Kidney (tissue), 11 donors: ENCODE data around the gene SPDYE2B. TPM values are rescaled to one million over a fixed set of nuclear protein-coding genes. Genes with fewer than 3 reads are reported as not detected.
"Not testable (repeated sequence)": the region's sequence is repeated elsewhere in the genome, so short reads cannot be mapped to it uniquely, and the experiment has no call there.

ENCODE experiments used
- DNase-seq, 5 donors: peaks; one replicate each; pipeline ENCODE4 v3.0.0-alpha.2; 2013 to 2020
- FAIRE-seq: peaks from 2 replicates; lab custom pipeline; 2012; peaks lifted over from hg19 to GRCh38; lab: Jason Lieb, UNC
- H3K27ac ChIP-seq, 2 donors: one replicate each; pipeline ENCODE4 v1.7.0; 2013; ENCODE audit warnings: low read depth in 2 of 2, low read length in 2 of 2, inconsistent platforms in 1 of 2
- H3K27me3 ChIP-seq: one replicate; pipeline ENCODE4 v1.7.1; 2013; ENCODE audit warnings: low read length, inconsistent platforms; ENCODE audit not compliant: control insufficient read depth, insufficient read depth
- H3K36me3 ChIP-seq, 3 donors: one replicate each; pipeline versions ENCODE4 v1.7.0 to v1.7.1; 2013; ENCODE audit warnings: low read length in 3 of 3, control low read depth in 1 of 3, inconsistent platforms in 1 of 3; ENCODE audit not compliant: insufficient read depth in 3 of 3, control insufficient read depth in 2 of 3
- H3K4me1 ChIP-seq, 3 donors: one replicate each; pipeline versions ENCODE4 v1.7.0 to v1.7.1; 2013; ENCODE audit warnings: low read length in 3 of 3, inconsistent platforms in 1 of 3, low read depth in 1 of 3; ENCODE audit not compliant: control insufficient read depth in 2 of 3, insufficient read depth in 2 of 3
- H3K4me3 ChIP-seq, 3 donors: one replicate each; pipeline versions ENCODE4 v1.7.0 to v1.8.1; 2013; ENCODE audit warnings: low read length in 3 of 3, control low read depth in 1 of 3, inconsistent platforms in 1 of 3
- H3K9ac ChIP-seq, 3 donors: one replicate each; pipeline versions ENCODE4 v1.7.0 to v1.7.1; 2013; ENCODE audit warnings: low read length in 3 of 3, control low read depth in 1 of 3, inconsistent platforms in 1 of 3
- H3K9me3 ChIP-seq, 3 donors: one replicate each; pipeline versions ENCODE4 v1.7.0 to v1.7.1; 2013; ENCODE audit warnings: low read length in 3 of 3, control low read depth in 1 of 3, inconsistent platforms in 1 of 3; ENCODE audit not compliant: control insufficient read depth in 2 of 3, insufficient read depth in 1 of 3
- intact Hi-C: fragments of 100-400 bp; cut with DNase I; formaldehyde crosslinking; loops from one replicate; pipeline ENCODE4 v1.11.1; 2022
- polyA plus RNA-seq: library from polyadenylated mRNA; stranded (reverse); fragments of 350-450 nt; fragmentation: Illumina TruSeq; extraction: RNeasy Lipid Tissue Mini Kit (QIAGEN cat#74804); gene quantifications from one replicate; pipeline ENCODE4 v1.2.3, GENCODE V29; 2014; ENCODE audit warnings: low read depth, low replicate concordance; ENCODE audit not compliant: insufficient read depth
- total RNA-seq: library from RNA; stranded (reverse); fragmentation: NEBNext Ultra II Directional; extraction: Animal tissue kit (Norgen Biotek cat#: 25700); gene quantifications from one replicate; pipeline ENCODE4 v1.2.1, GENCODE V29; 2021
- donor health status: control.
- donor health status: control.
- donor health status: DM: yes; HTN: yes; CAD: no.
- donor health status: Normal renal cell carcinoma (clear cell type).

SPDYE2B gene
- total and polyA plus RNA-seq, 2 donors from 2014 or later = not detected

- DNase-seq, H3K4me1 ChIP-seq, FAIRE-seq, H3K4me3 ChIP-seq, H3K9ac ChIP-seq, H3K27me3 ChIP-seq, H3K9me3 ChIP-seq, H3K27ac ChIP-seq, intact Hi-C loops, H3K36me3 ChIP-seq: not testable (repeated sequence)
These were observed 47.8 kb downstream of the SPDYE2B start for GRCh38 chr7:102697642-102698512.

DNA sequence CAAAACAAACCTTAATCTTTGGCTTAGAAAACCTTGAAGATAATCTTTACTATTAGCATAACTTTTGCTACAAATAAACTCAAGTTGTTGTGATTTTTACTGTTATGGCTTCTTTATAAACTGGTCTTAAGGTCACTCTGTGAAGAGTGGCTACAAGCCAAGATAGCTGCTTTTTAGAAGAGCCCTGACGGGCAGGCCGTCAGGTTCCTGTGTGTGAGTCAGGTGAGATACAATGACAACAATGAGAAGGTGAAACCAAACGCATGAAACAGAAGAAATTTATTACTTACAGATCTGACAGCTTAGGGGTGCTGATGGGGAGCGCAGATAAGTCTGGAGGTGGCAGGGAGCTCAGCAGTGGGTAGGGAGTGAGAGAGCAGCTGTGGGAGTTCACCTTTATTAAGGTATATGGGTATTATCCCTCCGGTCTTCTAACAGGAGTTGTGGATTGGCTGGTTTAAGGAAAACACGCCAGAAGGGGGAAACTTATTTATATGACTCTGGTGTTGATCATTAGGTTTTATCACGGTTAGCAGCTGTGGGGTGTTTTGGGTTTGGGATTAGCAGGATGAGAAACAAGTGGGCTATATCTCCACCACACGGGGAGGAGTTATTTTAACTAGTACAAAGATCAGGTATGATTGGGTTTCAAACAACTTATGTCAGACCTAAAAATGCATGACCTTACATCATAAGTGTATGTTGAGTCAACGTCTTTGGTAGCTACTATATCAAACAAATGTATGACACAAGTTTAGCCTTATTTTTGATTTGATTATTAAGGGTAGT, 49.0 kb downstream of the SPDYE2B start:
- not testable (repeated sequence) for H3K27ac ChIP-seq, H3K4me1 ChIP-seq, FAIRE-seq

More for the DNA sequence above, 49.0 kb downstream of the SPDYE2B start:
- H3K9ac ChIP-seq, H3K27me3 ChIP-seq, intact Hi-C loops, DNase-seq, H3K4me3 ChIP-seq, H3K36me3 ChIP-seq, H3K9me3 ChIP-seq: not testable (repeated sequence)

Other genes with a start within 250 kb of the SPDYE2B start
- 45.6 TPM for gene ORAI2, start 216.7 kb upstream of the SPDYE2B start, total RNA-seq
- gene ORAI2, start 216.7 kb upstream of the SPDYE2B start, polyA plus RNA-seq = 13.8 TPM
- gene ALKBH4, start 185.5 kb upstream of the SPDYE2B start, total RNA-seq = 14.0 TPM
- gene ALKBH4, start 185.5 kb upstream of the SPDYE2B start, polyA plus RNA-seq = 15.4 TPM
- gene LRWD1, start 185.3 kb upstream of the SPDYE2B start, total RNA-seq = 14.1 TPM
- gene LRWD1, start 185.3 kb upstream of the SPDYE2B start, polyA plus RNA-seq = 14.0 TPM
- gene POLR2J, start 171.4 kb upstream of the SPDYE2B start, total RNA-seq = 42.0 TPM
- gene POLR2J, start 171.4 kb upstream of the SPDYE2B start, polyA plus RNA-seq = 117 TPM
- 22.5 TPM for gene RASA4B, start 132.5 kb upstream of the SPDYE2B start, total RNA-seq
- 24.0 TPM for gene RASA4B, start 132.5 kb upstream of the SPDYE2B start, polyA plus RNA-seq
- gene UPK3BL2, start 106.6 kb upstream of the SPDYE2B start, total RNA-seq = 21.6 TPM
- 6.8 TPM for gene UPK3BL2, start 106.6 kb upstream of the SPDYE2B start, polyA plus RNA-seq
- gene SPDYE2, start 99.1 kb upstream of the SPDYE2B start, total RNA-seq = 0.50 TPM
- gene SPDYE2, start 99.1 kb upstream of the SPDYE2B start, polyA plus RNA-seq = not detected
- gene POLR2J3, start 77.7 kb upstream of the SPDYE2B start, total RNA-seq = 48.0 TPM
- gene POLR2J3, start 77.7 kb upstream of the SPDYE2B start, polyA plus RNA-seq = 70.8 TPM
- gene RASA4, start 33.6 kb upstream of the SPDYE2B start, total RNA-seq = 63.3 TPM
- 47.0 TPM for gene RASA4, start 33.6 kb upstream of the SPDYE2B start, polyA plus RNA-seq
- 23.9 TPM for gene UPK3BL1, start 7.5 kb upstream of the SPDYE2B start, total RNA-seq
- 44.5 TPM for gene UPK3BL1, start 7.5 kb upstream of the SPDYE2B start, polyA plus RNA-seq
- 10.5 TPM for gene POLR2J2, start 21.3 kb downstream of the SPDYE2B start, total RNA-seq
- 0.62 TPM for gene POLR2J2, start 21.3 kb downstream of the SPDYE2B start, polyA plus RNA-seq
- gene FAM185A, start 98.7 kb downstream of the SPDYE2B start, total RNA-seq = 10.4 TPM
- 6.5 TPM for gene FAM185A, start 98.7 kb downstream of the SPDYE2B start, polyA plus RNA-seq